Measurements from ENCODE around the gene RALA. TPM values are rescaled to one million over a fixed set of nuclear protein-coding genes. Genes with fewer than 3 reads are reported as not detected.

RALA gene
- total and polyA plus RNA-seq, 10 of the 15 experiments (the other 5 are each of a cell fraction or from before 2014, with no cell fraction given), result 7.5 to 53.3 (median 23.1) TPM

DNA sequence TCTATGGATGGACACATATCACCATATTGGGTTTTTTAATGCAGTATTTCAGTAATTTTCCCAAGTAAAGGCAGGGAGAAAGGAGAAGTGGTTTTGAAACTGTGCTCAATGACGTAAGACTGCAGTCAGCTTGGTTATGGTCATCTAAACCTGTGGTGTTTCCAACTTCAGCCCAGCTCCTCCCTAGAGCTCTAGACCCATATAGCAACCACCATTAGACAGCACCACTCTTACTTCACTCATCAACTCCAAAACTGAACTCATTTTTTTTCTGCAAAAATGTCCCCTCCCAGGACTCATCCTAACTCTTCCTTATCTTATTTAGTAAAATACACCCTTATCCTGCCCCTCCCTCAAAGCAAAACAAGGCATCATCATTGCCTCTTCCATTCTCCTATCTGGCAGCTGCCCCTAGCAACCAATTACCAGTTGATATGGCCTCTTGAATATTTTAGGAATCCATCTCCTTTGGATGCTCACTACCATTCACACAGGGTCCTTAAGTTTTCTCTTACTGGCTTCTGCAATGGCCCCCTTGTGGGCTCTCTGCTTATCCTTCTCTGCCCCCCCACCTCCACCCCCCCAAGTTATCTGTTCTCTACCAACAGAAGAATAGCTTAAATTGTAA lies 1.5 kb upstream of the RALA start (continued):
- TF ChIP-seq, protein P1, sequence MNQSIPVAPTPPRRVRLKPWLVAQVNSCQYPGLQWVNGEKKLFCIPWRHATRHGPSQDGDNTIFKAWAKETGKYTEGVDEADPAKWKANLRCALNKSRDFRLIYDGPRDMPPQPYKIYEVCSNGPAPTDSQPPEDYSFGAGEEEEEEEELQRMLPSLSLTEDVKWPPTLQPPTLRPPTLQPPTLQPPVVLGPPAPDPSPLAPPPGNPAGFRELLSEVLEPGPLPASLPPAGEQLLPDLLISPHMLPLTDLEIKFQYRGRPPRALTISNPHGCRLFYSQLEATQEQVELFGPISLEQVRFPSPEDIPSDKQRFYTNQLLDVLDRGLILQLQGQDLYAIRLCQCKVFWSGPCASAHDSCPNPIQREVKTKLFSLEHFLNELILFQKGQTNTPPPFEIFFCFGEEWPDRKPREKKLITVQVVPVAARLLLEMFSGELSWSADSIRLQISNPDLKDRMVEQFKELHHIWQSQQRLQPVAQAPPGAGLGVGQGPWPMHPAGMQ (IDR thresholded peaks at IDR 0.05; ENCODE audit: borderline replicate concordance), result no peak
- TF ChIP-seq HCFC1 (IDR thresholded peaks at IDR 0.05; ENCODE audit: low read length) (no peak), TCF3 (IDR thresholded peaks at IDR 0.05; ENCODE audit: borderline replicate concordance, insufficient read depth, low read depth, low read length) (no peak), DPF2 (IDR thresholded peaks at IDR 0.05) (peak; percentile 43; the same call in 1 of the 2 replicates), GATAD2B (conservative IDR thresholded peaks at IDR 0.05; ENCODE audit: low read depth) (no peak), RCOR1 (conservative IDR thresholded peaks at IDR 0.05; ENCODE audit: low read depth, low read length) (no peak), CREB1 (IDR thresholded peaks at IDR 0.05; ENCODE audit: low read depth) (peak; percentile 74), ZBED1 (IDR thresholded peaks at IDR 0.05; ENCODE audit: borderline replicate concordance) (no peak), IKZF1 (conservative IDR thresholded peaks at IDR 0.05) (peak; percentile 78), FOS (IDR thresholded peaks at IDR 0.05; ENCODE audit: borderline replicate concordance, extremely low read depth, insufficient read length) (no peak), IRF4 (IDR thresholded peaks at IDR 0.05; ENCODE audit: low read depth, low read length) (no peak), SIN3A (IDR thresholded peaks at IDR 0.05; ENCODE audit: low read depth, low read length) (no peak), RFX5 (IDR thresholded peaks at IDR 0.05; ENCODE audit: low read depth, low read length) (peak; percentile 87)
- TF ChIP-seq, protein P2, sequence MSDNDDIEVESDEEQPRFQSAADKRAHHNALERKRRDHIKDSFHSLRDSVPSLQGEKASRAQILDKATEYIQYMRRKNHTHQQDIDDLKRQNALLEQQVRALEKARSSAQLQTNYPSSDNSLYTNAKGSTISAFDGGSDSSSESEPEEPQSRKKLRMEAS (IDR thresholded peaks at IDR 0.05; ENCODE audit: low read depth, low read length), result no peak
- TF ChIP-seq, protein P3, sequence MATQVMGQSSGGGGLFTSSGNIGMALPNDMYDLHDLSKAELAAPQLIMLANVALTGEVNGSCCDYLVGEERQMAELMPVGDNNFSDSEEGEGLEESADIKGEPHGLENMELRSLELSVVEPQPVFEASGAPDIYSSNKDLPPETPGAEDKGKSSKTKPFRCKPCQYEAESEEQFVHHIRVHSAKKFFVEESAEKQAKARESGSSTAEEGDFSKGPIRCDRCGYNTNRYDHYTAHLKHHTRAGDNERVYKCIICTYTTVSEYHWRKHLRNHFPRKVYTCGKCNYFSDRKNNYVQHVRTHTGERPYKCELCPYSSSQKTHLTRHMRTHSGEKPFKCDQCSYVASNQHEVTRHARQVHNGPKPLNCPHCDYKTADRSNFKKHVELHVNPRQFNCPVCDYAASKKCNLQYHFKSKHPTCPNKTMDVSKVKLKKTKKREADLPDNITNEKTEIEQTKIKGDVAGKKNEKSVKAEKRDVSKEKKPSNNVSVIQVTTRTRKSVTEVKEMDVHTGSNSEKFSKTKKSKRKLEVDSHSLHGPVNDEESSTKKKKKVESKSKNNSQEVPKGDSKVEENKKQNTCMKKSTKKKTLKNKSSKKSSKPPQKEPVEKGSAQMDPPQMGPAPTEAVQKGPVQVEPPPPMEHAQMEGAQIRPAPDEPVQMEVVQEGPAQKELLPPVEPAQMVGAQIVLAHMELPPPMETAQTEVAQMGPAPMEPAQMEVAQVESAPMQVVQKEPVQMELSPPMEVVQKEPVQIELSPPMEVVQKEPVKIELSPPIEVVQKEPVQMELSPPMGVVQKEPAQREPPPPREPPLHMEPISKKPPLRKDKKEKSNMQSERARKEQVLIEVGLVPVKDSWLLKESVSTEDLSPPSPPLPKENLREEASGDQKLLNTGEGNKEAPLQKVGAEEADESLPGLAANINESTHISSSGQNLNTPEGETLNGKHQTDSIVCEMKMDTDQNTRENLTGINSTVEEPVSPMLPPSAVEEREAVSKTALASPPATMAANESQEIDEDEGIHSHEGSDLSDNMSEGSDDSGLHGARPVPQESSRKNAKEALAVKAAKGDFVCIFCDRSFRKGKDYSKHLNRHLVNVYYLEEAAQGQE (IDR thresholded peaks at IDR 0.05; ENCODE audit: low read depth, low read length), result no peak
- TF ChIP-seq, protein P4, sequence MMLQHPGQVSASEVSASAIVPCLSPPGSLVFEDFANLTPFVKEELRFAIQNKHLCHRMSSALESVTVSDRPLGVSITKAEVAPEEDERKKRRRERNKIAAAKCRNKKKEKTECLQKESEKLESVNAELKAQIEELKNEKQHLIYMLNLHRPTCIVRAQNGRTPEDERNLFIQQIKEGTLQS (IDR thresholded peaks at IDR 0.05; ENCODE audit: borderline replicate concordance, extremely low read depth, low read depth, low read length), result no peak
- TF ChIP-seq, protein P5, sequence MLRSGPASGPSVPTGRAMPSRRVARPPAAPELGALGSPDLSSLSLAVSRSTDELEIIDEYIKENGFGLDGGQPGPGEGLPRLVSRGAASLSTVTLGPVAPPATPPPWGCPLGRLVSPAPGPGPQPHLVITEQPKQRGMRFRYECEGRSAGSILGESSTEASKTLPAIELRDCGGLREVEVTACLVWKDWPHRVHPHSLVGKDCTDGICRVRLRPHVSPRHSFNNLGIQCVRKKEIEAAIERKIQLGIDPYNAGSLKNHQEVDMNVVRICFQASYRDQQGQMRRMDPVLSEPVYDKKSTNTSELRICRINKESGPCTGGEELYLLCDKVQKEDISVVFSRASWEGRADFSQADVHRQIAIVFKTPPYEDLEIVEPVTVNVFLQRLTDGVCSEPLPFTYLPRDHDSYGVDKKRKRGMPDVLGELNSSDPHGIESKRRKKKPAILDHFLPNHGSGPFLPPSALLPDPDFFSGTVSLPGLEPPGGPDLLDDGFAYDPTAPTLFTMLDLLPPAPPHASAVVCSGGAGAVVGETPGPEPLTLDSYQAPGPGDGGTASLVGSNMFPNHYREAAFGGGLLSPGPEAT (IDR thresholded peaks at IDR 0.05; ENCODE audit: low read depth), result peak; percentile 41; the same call in 1 of the 2 replicates
- TF ChIP-seq, protein P6, sequence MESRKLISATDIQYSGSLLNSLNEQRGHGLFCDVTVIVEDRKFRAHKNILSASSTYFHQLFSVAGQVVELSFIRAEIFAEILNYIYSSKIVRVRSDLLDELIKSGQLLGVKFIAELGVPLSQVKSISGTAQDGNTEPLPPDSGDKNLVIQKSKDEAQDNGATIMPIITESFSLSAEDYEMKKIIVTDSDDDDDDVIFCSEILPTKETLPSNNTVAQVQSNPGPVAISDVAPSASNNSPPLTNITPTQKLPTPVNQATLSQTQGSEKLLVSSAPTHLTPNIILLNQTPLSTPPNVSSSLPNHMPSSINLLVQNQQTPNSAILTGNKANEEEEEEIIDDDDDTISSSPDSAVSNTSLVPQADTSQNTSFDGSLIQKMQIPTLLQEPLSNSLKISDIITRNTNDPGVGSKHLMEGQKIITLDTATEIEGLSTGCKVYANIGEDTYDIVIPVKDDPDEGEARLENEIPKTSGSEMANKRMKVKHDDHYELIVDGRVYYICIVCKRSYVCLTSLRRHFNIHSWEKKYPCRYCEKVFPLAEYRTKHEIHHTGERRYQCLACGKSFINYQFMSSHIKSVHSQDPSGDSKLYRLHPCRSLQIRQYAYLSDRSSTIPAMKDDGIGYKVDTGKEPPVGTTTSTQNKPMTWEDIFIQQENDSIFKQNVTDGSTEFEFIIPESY (IDR thresholded peaks at IDR 0.05), result no peak
